GM12864 (cell line): Measurements from ENCODE around the gene WWP2.
A peak's percentile ranks its signal among the peaks of the same experiment; 100 is the strongest.
"Not testable (repeated sequence)": the region's sequence is repeated elsewhere in the genome, so short reads cannot be mapped to it uniquely, and the experiment has no call there.

Experiments
- DNase-seq: peaks from one replicate; pipeline ENCODE4 v3.0.0-alpha.2; 2011; ENCODE audit warnings: low read depth
- H3K4me3 ChIP-seq: 2 replicates; pipeline ENCODE4 v1.5.1; 2011; ENCODE audit warnings: mild to moderate bottlenecking, low read depth, low read length, control low read depth
- CTCF ChIP-seq: IDR thresholded peaks from 2 replicates; pipeline ENCODE4 v1.5.1; 2011; ENCODE audit warnings: low read depth, mild to moderate bottlenecking, moderate library complexity, low read length, control low read depth, inconsistent platforms; ENCODE audit errors: missing control alignments

Gene WWP2

GRCh38 chr16:69816996-69817395 lies 54.9 kb downstream of the WWP2 start:
- no peak overlapping the region for H3K4me3 ChIP-seq
- no peak for DNase-seq
- no peak for TF ChIP-seq CTCF

DNA sequence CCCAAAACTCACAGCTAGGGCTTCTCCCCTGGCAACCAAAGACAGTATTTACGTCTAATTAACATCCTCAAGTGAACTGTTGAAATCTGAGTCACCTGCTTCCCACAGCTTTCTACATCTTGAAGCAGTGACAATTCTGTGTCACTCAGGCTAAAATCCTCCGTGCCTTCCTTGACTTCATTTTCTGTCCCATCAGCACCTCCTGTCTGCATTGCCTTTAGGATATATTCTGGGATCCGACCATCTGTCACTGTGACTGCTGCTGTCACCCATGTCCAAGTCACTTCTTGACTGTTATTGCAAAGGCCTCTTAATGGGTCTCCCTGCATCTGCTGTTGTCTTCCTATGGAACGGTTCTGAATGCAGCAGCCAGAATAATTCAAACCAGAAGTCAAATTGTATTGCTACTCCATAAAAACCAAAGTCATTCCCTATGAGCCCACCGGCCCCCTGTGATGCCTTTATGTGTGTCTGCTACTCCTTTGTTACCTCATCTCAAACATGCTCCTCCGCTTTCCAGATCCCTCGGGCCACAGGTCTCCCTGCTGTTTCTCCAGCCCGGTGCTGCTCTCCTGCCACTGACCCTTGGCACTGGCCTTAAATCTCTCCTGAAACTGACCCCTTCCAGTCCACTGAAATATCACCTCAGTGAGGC lies 56.9 kb downstream of the WWP2 start:
- no peak for DNase-seq
- H3K4me3 ChIP-seq: no peak overlapping the region
- TF ChIP-seq CTCF: no peak

DNA sequence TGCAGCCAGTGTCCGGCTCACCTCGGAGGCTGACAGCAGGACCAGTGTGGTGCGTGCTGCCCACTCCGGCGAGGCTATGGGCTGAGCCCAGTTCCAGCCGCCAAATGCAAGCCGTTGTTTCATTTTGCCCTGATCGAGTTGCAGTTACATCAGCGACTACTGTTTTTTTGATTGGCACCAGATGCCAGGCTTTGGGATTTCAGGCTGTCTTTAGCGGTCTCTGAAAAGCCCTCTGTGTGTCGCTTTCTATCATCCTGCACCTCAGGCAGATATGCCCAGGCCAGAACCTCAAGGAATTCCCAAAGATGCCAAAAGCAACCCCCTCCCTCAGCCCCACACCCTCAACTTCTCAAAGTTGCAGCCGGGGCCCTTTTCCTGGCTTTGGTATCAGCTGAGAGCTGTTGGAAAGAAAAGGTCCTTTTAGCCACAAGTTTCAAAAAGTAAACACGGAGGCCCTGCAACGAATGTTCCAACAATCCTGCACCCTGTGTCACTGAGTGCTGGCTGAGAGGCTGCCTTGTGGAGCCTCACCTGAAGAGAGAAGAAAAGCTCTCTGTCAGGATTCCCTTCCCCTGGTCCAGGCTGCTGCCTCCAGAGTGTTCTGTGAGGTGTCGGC lies 58.9 kb downstream of the WWP2 start:
- DNase-seq: no peak
- no peak overlapping the region for H3K4me3 ChIP-seq
- TF ChIP-seq CTCF: no peak

DNA sequence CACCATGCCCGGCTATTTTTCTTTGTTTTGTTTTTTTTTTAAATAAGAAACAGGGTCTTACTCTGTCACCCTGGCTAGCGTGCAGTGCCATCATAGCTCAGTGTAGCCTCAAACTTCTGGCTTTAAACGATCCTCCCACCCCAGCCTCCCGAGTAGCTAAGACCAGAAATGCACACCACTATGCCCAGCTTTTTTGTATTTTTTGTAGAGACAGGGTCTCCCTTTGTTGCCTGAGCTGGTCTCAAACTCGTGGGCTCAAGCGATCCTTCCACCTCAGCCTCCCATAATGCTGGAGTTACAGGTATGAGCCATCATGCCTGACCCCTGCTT lies 59.7 kb downstream of the WWP2 start:
- DNase-seq: no peak
- no peak for TF ChIP-seq CTCF
- H3K4me3 ChIP-seq: no peak overlapping the region

DNA sequence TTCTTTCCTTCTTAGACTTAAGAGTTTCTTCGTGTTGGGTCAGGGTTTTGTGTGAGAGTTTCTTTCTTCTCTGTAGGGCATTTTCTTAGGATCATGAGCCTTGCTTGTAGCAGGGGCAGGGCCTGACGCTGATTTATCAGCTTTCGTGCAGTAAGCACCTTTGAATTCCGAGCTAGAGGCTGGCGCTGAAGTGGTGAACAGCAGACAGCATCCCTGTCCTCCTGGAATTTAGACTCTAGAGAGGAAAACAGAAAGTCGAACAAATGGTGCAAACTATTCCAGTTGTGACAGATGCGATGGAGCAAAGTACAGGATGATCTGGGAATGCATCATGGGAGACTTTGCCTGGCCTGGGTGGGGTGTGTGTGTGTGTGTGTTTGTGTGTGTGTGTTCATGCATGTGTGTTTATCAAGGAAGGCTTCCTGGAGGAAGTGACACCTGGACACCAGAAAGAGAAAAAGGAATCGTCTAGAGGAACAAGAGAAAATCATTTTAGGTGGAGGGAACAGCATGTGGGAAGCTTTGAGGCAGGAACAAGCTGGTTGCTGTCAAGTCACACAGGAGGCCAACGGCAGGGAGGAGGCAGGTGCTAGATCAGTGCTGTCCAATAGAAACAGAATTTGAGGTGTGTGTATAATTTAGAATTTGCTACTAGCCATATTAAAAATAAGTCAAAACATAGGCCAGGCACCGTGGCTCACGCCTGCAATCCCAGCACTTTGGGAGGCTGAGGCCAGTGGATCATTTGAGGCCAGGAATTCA lies 60.2 kb downstream of the WWP2 start:
- H3K4me3 ChIP-seq: no peak overlapping the region
- no peak for TF ChIP-seq CTCF
- DNase-seq: no peak

DNA sequence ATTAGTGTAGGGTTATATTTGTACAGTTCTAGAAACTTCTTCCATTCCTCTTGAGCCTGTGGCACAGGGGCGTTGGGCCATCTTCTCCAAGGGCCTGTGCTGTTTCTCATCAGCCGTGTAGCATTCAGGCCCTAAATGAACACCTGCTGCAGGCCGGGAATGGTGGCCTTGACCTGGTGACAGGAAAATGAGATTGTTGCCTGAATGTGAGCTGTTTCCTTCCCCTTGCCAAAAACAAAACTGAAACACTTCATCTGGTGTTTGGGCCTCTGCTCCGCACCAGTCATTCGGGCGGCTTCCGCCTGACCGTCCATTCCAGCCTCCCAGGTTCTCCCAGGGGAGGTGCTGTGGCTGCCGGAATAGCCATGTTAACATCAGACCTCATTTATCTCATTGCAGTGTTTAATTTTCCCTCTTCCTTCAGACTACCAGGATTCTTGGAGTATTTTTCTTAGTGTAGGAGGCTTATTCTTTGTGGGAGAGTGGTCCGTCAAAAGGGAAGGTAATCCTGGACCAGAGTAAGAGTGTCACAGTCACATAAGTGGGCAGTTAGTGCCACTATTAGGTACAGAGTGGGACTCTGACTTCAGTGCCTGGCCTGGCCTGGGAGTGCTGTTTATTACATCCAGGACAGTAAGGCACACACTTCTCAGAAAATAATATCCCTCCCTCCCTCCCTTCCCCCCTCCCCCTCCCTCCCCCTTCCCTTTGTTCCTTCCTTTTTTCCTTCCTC lies 61.9 kb downstream of the WWP2 start:
- peak overlapping the region; percentile 22; the same call in 1 of the 2 replicates for H3K4me3 ChIP-seq
- no peak for TF ChIP-seq CTCF
- peak; percentile 53 for DNase-seq

DNA sequence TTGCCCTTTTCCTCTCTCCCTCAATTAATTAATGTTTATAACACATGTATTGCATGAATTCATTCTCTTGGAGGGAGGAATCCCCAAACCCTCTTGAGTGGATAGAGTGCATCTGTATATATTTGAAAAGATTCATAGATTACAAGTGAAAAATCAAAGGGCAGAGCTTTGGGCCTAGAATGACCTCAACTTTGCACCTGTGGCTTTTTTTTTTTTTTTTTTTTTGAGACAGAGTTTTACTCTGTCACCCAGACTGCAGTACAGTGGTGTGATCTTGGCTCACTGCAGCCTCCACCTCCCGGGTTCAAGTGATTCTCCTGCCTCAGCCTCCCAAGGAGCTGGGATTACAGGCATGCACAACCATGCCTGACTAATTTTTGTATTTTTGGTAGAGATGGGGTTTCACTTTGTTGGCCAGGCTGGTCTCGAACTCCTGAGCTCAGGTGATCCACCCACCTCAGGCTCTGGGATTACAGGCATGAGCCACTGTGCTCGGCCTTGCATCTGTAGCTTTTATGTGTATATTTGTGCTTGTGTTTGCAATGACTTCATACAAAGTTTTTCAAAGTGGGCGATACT lies 62.5 kb downstream of the WWP2 start:
- not testable (repeated sequence) for DNase-seq, H3K4me3 ChIP-seq
